COR-L47 (cell line): Measurements from ENCODE around the gene MDFIC.

Experiments used
- DNase-seq: peaks from one replicate; lab custom pipeline; 2025; lab: John Stamatoyannopoulos, UW

Gene MDFIC

DNA sequence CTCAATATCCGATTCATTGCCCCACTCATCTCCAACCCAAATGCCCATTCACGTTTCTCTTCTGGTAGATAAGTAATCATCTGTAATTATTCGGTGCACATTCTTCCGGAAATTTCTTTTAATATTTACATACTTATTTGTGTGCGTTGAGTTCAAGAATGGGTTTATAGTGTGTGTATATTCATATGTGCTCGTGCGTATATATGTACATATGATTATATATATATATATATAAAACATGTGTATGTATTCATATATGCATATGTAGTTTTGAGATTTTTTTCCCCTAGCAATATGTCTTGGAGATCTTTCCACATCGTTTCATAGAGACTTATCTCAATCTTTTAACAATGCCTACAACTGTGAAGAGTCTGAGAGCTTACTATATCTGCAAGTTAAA is 118.2 kb downstream of the MDFIC start:
- DNase-seq = no peak

- DNase-seq = no peak
These were observed 118.6 kb downstream of the MDFIC start for GRCh38 chr7:115040495-115040894.

DNA sequence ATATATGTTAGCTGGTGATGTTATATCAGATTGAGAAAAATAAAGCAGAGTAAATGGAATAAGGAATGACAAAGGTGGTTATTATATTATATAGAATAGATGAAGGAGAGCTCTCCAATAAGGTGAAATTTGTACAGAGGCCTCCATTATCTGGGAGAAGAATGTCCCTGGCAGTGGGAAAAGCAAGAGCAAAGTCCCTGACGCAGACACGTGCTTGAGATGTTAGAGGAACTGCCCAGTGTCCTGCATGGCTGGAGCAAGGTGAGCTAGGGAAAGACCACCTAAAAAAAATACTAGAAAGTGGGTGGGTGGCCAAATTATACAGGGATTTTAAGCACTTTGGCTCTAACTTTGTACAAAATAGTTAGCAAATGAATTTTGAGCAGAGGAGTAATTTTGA is 120.7 kb downstream of the MDFIC start:
- DNase-seq = no peak

DNA sequence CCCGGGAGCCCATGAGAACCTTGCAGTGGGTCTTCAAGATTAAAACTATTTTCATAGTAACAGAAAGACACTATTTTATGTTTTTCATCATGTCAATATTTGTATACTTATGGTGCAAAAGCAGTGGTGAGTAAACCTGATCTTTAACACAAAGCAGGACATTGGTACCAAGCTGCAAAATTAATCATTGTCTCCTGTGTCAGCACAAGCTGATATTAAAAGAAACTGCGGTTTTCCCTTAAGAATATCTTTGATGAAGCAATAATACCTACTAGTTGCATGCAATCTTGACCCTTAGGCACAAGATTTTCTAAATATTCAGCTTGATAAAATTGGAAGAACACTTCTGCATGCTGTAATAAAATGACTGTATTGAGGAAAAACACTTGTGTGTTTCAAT is 121.7 kb downstream of the MDFIC start:
- DNase-seq = no peak

DNA sequence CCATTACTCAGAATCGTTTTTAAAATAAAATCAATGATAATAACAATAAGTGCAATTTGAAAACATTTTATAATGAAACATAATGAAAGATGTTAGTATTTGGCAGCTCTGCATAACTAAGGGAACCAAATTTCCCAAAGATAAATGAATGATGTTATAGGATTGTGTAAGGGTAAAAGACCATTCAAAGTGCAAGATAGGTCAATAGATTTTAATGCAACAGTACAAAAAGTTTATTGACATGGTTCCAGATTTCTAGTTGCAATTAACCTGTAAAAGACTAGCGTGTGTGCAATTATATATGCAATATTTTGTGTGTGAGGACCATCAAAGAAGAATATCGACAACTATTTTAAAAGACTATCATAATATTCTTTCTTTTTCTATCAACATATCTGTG is 122.3 kb downstream of the MDFIC start:
- no peak for DNase-seq

DNA sequence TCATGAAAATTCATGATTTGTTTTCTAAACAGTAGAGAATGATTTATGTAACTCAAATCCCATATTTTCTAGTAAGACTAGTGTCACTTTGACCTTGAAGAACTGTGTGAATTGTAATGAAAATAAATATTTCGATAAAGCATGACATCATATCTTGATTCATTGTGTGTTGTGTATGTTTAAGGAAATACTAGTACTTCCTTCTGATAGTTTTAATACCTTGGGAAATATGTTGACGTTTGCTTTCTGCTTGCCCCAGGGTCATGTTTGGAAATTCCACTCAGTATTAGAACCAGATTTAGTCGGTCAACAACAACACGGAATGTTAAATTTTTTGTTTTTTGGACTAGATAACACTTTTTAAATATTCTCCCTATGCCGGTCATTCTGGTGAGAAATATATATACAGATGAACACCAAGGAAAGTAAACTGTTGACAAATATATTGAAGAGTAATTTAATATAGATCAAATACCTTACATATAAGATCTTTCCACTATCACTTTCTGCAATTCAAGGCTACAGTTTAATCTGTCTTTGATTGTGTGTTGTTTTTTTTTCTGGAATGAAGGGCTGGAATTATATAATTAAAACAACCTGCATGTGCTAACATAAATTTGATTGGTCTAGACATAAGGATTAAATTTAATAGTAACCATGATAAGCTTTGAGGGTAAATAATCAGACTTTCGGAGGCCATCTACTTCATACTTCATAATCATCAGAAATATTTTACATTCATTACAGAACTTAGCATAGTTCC is 126.2 kb downstream of the MDFIC start:
- DNase-seq = no peak

GRCh38 chr7:115052706-115053105 is 130.8 kb downstream of the MDFIC start:
- DNase-seq = no peak

GRCh38 chr7:115054478-115055065 is 132.7 kb downstream of the MDFIC start:
- DNase-seq = no peak

DNA sequence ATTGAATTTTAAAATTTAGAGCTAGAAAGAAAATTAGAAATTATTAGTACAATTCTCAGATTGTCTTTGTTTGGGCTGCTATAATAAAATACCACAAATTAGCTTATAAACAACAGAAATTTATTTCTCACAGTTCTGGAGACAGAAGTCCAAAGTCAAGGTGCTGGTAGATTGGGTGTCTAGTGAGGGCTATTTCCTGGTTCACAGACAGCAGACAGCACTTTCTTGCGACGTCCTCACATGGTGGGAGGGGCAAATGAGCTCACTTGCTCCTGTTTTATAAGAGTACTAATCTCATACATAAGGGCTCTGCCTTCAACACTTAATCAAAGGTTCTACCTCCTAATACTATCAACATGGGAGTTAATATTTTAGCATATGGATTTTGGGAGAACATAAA is 134.1 kb downstream of the MDFIC start:
- DNase-seq = no peak

GRCh38 chr7:115058726-115059125 is 136.8 kb downstream of the MDFIC start:
- no peak for DNase-seq

DNA sequence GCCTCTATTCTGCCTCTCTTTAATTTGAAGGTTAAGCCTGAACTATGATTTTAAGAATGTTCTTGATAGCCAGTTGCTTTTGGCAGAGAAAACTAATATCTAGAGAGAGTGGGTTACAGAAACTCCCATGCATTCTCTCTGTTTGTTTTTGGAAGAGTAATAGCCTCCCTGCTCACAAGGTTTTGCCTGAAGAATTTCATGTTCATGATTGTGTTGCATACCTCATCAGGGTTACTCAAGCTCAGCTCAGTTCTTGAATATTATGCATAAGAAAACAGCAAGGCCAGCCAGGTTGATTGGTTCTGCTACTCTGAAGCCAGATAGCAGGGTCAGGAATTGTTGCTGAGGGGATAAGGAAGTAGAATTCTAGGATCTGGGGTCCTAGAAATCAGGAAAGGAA is 137.4 kb downstream of the MDFIC start:
- no peak for DNase-seq

DNA sequence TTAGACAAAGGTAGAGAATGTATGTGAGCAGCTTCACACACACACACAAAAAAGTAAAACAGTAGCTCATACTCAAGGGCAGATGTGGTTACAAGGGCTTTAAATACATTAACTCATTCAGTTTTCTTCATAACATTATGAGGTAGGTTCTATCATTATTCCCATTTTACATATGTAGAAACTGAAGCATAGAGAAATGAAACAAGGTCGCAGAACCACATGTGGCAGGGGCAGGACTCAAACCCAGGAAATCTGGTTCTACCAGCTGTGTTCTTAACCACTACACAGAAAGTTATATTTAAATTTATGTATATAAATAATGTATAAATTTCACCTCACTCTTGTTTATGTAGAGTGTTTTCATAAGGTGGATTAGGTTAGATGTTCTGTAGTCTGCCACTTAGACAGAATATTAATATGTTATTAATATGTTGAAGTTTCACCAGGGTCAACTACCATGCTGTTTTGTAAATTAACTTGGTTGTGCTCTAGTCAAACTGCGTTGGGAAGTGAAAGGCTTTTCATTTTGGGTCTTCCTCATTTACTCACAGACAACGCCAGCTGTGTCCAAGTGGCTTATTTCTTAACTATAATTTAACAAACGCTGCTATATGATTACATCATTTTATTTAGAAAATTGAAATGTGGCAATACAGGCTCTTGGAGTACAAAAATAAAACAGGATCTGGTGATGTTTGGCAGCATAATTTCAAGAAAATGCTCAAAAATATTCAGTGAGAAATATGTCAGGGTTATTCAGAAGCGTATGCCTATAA is 138.4 kb downstream of the MDFIC start:
- DNase-seq = no peak

- no peak for DNase-seq
These were observed 144.2 kb downstream of the MDFIC start for GRCh38 chr7:115066050-115066449.

- no peak for DNase-seq
These were observed 144.7 kb downstream of the MDFIC start for GRCh38 chr7:115066634-115067033.

DNA sequence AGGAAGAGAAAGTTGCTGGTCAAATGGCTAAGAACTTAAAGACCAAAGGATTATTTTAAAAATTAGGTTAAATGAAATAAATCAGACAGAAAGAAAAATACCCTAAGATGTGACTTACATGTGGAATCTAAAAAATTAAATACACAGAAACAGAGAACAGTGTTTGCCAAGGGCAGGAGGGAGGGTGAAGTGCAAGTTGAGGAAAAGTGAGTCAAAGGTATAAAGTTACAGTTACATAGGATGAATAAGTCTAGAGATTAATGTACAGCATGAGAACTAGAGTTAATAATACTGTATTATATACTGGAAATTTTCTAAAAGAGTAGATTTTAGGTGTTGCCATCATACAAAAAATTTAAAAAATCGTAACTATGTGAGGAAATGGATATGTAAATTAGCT is 146.3 kb downstream of the MDFIC start:
- no peak for DNase-seq
